ENCODE data around the gene CTF1.

DNA sequence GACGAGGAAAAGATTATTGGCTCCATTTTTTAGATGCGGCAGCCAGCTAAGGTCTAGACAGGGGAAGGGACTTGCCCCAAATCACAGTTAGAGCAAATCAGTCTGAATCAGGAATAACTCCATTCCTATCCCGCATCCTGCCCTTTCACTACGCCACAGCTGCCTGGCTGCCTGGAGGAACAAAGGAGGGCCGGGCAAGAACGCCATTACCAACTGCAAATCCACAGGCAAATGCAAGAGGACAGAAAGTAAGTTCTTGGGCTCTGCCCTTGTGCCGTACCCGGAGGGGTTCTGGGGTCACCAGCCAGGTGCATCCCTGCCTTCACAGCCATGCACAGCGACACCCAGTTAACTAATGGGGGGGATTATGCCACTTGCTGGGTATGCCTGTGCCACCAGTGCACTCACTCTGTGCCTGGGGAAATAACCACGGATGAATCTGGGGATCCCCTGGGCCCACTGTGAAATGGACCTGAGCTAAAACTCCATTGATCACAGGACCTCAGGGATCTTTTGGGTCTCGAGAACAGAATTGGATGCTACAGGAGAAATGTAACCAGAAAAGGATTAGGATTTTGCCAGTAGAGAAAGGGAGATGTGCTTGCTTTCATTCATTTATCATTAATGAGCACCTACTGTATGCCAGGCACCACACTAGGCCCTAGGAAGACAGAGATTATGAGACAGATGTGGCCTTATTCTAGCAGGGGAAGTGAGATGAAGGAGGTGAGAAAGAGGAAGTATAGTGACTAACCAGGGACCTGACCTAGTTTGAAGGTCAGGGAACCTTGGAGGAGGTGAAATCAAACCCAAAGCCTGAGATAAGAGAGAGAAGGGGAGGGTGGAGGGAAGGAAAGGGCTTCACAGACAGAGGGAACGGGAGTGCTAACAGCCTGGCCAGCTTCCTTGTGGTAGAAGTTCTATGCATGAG is 20.3 kb upstream of the CTF1 start:
- TF ChIP-seq, protein P1, sequence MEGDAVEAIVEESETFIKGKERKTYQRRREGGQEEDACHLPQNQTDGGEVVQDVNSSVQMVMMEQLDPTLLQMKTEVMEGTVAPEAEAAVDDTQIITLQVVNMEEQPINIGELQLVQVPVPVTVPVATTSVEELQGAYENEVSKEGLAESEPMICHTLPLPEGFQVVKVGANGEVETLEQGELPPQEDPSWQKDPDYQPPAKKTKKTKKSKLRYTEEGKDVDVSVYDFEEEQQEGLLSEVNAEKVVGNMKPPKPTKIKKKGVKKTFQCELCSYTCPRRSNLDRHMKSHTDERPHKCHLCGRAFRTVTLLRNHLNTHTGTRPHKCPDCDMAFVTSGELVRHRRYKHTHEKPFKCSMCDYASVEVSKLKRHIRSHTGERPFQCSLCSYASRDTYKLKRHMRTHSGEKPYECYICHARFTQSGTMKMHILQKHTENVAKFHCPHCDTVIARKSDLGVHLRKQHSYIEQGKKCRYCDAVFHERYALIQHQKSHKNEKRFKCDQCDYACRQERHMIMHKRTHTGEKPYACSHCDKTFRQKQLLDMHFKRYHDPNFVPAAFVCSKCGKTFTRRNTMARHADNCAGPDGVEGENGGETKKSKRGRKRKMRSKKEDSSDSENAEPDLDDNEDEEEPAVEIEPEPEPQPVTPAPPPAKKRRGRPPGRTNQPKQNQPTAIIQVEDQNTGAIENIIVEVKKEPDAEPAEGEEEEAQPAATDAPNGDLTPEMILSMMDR (IDR thresholded peaks at IDR 0.05), result no peak
- no peak for TF ChIP-seq EZH2 (IDR thresholded peaks at IDR 0.05; ENCODE audit: borderline replicate concordance, insufficient read depth, low read depth, low read length, poor library complexity, severe bottlenecking)
